ENCODE measurements around the gene RBM20. TPM values are rescaled to one million over a fixed set of nuclear protein-coding genes. Genes with fewer than 3 reads are reported as not detected.
"Not testable (repeated sequence)": the region's sequence is repeated elsewhere in the genome, so short reads cannot be mapped to it uniquely, and the experiment has no call there.

Gene RBM20
- total and polyA plus RNA-seq, 12 donors = 0.07 to 2.3 (median 0.28) TPM; not detected in 2

GRCh38 chr10:110656612-110657011, 12.5 kb downstream of the RBM20 start:
- H3K27me3 ChIP-seq = no peaks in the 10 kb centered on the region
- no peak for DNase-seq
- H3K4me3 ChIP-seq = no peak overlapping the region
- no peak for TF ChIP-seq CTCF (IDR thresholded peaks at IDR 0.05)
- TF ChIP-seq POLR2A (IDR thresholded peaks at IDR 0.05) = no peak
- H3K9me3 ChIP-seq (replicated peaks in 1 of 3) = no peaks in the 10 kb centered on the region
- 83 to 89% (median 87%) methylated on average over 4 of the region's 4 CpGs for WGBS, 4 donors
- H3K27ac ChIP-seq = no peak overlapping the region
- no peaks in the 10 kb centered on the region for H3K36me3 ChIP-seq (replicated peaks in 1 of 2)
- intact Hi-C loops (cut with DNase I) = no loop called here
- no peaks in the 10 kb centered on the region for H3K4me1 ChIP-seq (replicated peaks in 1 of 2)

GRCh38 chr10:110657973-110658691, 14.0 kb downstream of the RBM20 start:
- Histone ChIP-seq H3K4me3 (no peak overlapping the region), H3K36me3 (replicated peaks in 1 of 2) (no peaks in the 10 kb centered on the region), H3K4me1 (replicated peaks in 1 of 2) (no peaks in the 10 kb centered on the region), H3K27ac (no peak overlapping the region), H3K27me3 (no peaks in the 10 kb centered on the region), H3K9me3 (replicated peaks in 1 of 3) (no peaks in the 10 kb centered on the region)
- 74 to 76% (median 75%) methylated on average over 11 of the region's 11 CpGs for WGBS, 4 donors
- TF ChIP-seq POLR2A (IDR thresholded peaks at IDR 0.05) = no peak
- TF ChIP-seq CTCF (IDR thresholded peaks at IDR 0.05) = no peak
- no peak for DNase-seq
- intact Hi-C loops (cut with DNase I) = no loop called here

GRCh38 chr10:110659558-110659957, 15.4 kb downstream of the RBM20 start:
- H3K27me3 ChIP-seq = no peaks in the 10 kb centered on the region
- intact Hi-C loops (cut with DNase I) = no loop called here
- H3K36me3 ChIP-seq (replicated peaks in 1 of 2) = no peaks in the 10 kb centered on the region
- no peak overlapping the region for H3K4me3 ChIP-seq
- no peaks in the 10 kb centered on the region for H3K4me1 ChIP-seq (replicated peaks in 1 of 2)
- no peak overlapping the region for H3K27ac ChIP-seq
- no peaks in the 10 kb centered on the region for H3K9me3 ChIP-seq (replicated peaks in 1 of 3)
- WGBS, 4 donors = 55 to 69% (median 60%) methylated on average over 1 of the region's 1 CpG
- no peak for TF ChIP-seq POLR2A (IDR thresholded peaks at IDR 0.05)
- no peak for TF ChIP-seq CTCF (IDR thresholded peaks at IDR 0.05)
- DNase-seq = no peak

GRCh38 chr10:110660289-110660688, 16.2 kb downstream of the RBM20 start:
- intact Hi-C loops (cut with DNase I); H3K27ac ChIP-seq; H3K4me3 ChIP-seq; H3K4me1 ChIP-seq (replicated peaks in 1 of 2); DNase-seq; H3K27me3 ChIP-seq; H3K9me3 ChIP-seq (replicated peaks in 1 of 3); H3K36me3 ChIP-seq (replicated peaks in 1 of 2): not testable (repeated sequence)
- 71 to 87% (median 77%) methylated on average over 8 of the region's 8 CpGs for WGBS, 4 donors

GRCh38 chr10:110661292-110661691, 17.2 kb downstream of the RBM20 start:
- intact Hi-C loops (cut with DNase I) = no loop called here
- Histone ChIP-seq H3K4me3 (no peak overlapping the region), H3K36me3 (replicated peaks in 1 of 2) (no peaks in the 10 kb centered on the region), H3K4me1 (replicated peaks in 1 of 2) (no peaks in the 10 kb centered on the region), H3K27ac (no peak overlapping the region), H3K27me3 (no peaks in the 10 kb centered on the region), H3K9me3 (replicated peaks in 1 of 3) (no peaks in the 10 kb centered on the region)
- no peak for DNase-seq
- 86 to 90% (median 86%) methylated on average over 5 of the region's 5 CpGs for WGBS, 4 donors
- TF ChIP-seq POLR2A (IDR thresholded peaks at IDR 0.05) = no peak
- no peak for TF ChIP-seq CTCF (IDR thresholded peaks at IDR 0.05)

Measured in adrenal gland (tissue), 12 donors.